Limb (tissue), 2 donors: ENCODE data around the gene NXN.
"Not testable (repeated sequence)": the region's sequence is repeated elsewhere in the genome, so short reads cannot be mapped to it uniquely, and the experiment has no call there.

Source experiments
- DNase-seq, 2 donors: peaks; one replicate each; pipeline ENCODE4 v3.0.0-alpha.2; 2016; ENCODE audit errors: extremely low spot score in 2 of 2

The NXN gene

GRCh38 chr17:896454-896853, 83.1 kb downstream of the NXN start:
- DNase-seq: no peak

- no peak for DNase-seq
Observed at GRCh38 chr17:892958-893357, 86.6 kb downstream of the NXN start.

GRCh38 chr17:888998-889441, 90.6 kb downstream of the NXN start:
- DNase-seq: no peak

- DNase-seq: peak in 1 of 2 donors; percentile 27
Observed at GRCh38 chr17:887551-888209, 91.9 kb downstream of the NXN start.

- DNase-seq: peak in 1 of 2 donors; percentile 75
Observed at GRCh38 chr17:885971-886571, 93.5 kb downstream of the NXN start.

- no peak for DNase-seq
Observed at GRCh38 chr17:883586-883962, 96.0 kb downstream of the NXN start.

- DNase-seq: peak; percentile 52 to 64
Observed at GRCh38 chr17:882827-883585, 96.6 kb downstream of the NXN start.

GRCh38 chr17:881778-882177, 97.8 kb downstream of the NXN start:
- DNase-seq: no peak

GRCh38 chr17:880443-881269, 98.9 kb downstream of the NXN start:
- DNase-seq: no peak

GRCh38 chr17:879546-880442, 99.8 kb downstream of the NXN start:
- peak in 1 of 2 donors; percentile 59 for DNase-seq

- DNase-seq: no peak
Observed at GRCh38 chr17:877630-878029, 101.9 kb downstream of the NXN start.

GRCh38 chr17:876272-876671, 103.3 kb downstream of the NXN start:
- DNase-seq: no peak

- not testable (repeated sequence) for DNase-seq
Observed at GRCh38 chr17:874590-874989, 105.0 kb downstream of the NXN start.

- no peak for DNase-seq
Observed at GRCh38 chr17:872855-873254, 106.7 kb downstream of the NXN start.

- no peak for DNase-seq
Observed at GRCh38 chr17:871751-872519, 107.6 kb downstream of the NXN start.

GRCh38 chr17:869567-870525, 109.7 kb downstream of the NXN start:
- peak in 1 of 2 donors; percentile 44 for DNase-seq

GRCh38 chr17:869086-869485, 110.5 kb downstream of the NXN start:
- no peak for DNase-seq

- DNase-seq: no peak
Observed at GRCh38 chr17:867896-868489, 111.6 kb downstream of the NXN start.
